BLaER1 treated with 17β-estradiol and CSF1 and Interleukin-3, amounts not matched to agents 10 nM and 100 nM (cell line): ENCODE measurements around the gene LGR4.

ENCODE experiments used
- H3K27ac ChIP-seq, 11 experiments: shearing (Covaris generic); formaldehyde crosslinking; 2 replicates each; pipeline ENCODE4 v1.8.1; 2022
- H3K27me3 ChIP-seq, 11 experiments: shearing (Covaris generic); formaldehyde crosslinking; 2 replicates each; pipeline ENCODE4 v1.8.1; 2022
- H3K36me3 ChIP-seq, 11 experiments: shearing (Covaris generic); formaldehyde crosslinking; 2 replicates each; pipeline ENCODE4 v1.8.1; 2022
- H3K4me1 ChIP-seq, 10 experiments: shearing (Covaris generic); formaldehyde crosslinking; 2 replicates each; pipeline ENCODE4 v1.8.1; 2022
- H3K4me2 ChIP-seq, 11 experiments: shearing (Covaris generic); formaldehyde crosslinking; 2 replicates each; pipeline ENCODE4 v1.8.1; 2022
- H3K4me3 ChIP-seq, 10 experiments: shearing (Covaris generic); formaldehyde crosslinking; 2 replicates each; pipeline ENCODE4 v1.8.1; 2022
- H3K9ac ChIP-seq, 11 experiments: shearing (Covaris generic); formaldehyde crosslinking; 2 replicates each; pipeline ENCODE4 v1.8.1; 2022
- H3K9me3 ChIP-seq, 11 experiments: shearing (Covaris generic); formaldehyde crosslinking; replicated peaks in 1 of 11; 2 replicates each; pipeline ENCODE4 v1.8.1; 2022
- H4K20me1 ChIP-seq, 11 experiments: shearing (Covaris generic); formaldehyde crosslinking; 2 replicates each; pipeline ENCODE4 v1.8.1; 2022
- Cebpa-rat ChIP-seq, 11 experiments: shearing (Covaris generic); IDR thresholded peaks; 2 replicates each; pipeline ENCODE4 v1.8.1; 2022

Gene LGR4

DNA sequence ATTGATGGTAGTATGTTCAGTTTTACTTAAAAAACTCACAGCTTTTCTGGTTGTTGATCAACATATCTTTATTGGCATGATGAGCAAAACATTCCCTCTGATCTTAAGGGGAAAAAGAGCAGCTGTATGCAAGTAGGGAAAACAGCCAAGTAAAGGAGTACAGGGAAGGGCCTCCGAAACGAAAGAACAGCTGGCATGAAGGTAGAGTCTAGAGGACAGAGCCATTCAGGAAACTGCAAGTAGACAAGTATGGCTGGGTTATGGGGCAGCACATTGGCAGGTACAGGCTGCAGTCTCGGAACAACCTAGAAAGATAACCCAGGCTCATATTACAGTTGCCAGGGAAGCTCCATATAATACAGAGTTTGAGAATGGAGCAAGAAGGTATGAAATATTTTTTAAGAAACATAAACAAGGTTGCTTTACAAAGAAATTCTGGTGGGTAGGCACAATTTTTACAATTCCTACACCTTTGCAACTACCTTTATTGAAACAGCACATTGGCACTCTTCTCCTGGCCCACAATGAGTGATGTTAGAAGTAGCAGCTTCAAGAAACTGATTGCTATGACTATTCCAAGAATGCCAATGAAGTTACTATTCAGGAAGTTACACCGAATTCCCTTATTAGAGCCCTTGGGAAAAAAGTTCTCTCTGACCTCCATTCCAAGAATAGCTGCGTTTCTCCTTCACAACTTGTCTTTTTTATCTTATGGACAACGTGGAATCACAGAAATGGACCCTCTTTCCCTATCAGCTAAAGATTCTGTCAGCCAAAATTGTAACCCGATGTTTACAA is 45.2 kb downstream of the LGR4 start:
- peaks cover 9 to 72% (median 41%) of the 10 kb centered on the region in 10 experiments; a peak in 19 of 20 replicates for H3K4me1 ChIP-seq

DNA sequence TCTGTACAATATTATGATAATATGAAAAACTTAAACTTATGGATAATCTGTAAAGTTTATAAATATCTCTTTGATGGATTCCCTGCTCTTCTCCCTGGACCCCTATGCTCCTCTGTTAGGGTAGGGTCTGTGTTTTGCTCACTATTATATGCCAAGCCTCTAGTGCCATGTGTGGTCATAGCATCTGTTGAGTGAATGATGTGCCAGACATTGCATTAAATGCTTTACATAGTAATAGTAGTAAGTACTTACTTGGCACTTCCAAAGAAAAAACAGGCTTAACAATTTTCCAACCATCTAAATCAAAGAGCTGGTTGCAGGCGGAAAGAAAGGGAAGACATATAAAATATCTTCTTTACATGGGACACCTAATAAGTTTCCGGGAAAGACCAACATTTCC is 46.8 kb downstream of the LGR4 start:
- peaks cover 9 to 75% (median 41%) of the 10 kb centered on the region in 10 experiments; a peak in 19 of 20 replicates for H3K4me1 ChIP-seq
- no peaks in the 10 kb centered on the region for H3K27me3 ChIP-seq
- TF ChIP-seq Cebpa-rat (IDR thresholded peaks at IDR 0.05): no peak
- H3K27ac ChIP-seq: peak overlapping the region in 7 of 11 experiments; percentile 16 to 60 (median 42); a peak in 12 of 22 replicates
- H3K36me3 ChIP-seq: no peaks in the 10 kb centered on the region; a peak in 2 of 22 replicates
- no peak overlapping the region for H3K4me3 ChIP-seq
- H4K20me1 ChIP-seq: no peaks in the 10 kb centered on the region
- H3K9me3 ChIP-seq: 0 out of 22 replicates have a peak, but pooled peaks cover 0 to 5% (median 0%) of the 10 kb centered on the region in 11 experiments
- H3K9ac ChIP-seq: no peak overlapping the region
- H3K4me2 ChIP-seq: peak overlapping the region; percentile 8 to 78 (median 64); a peak in 17 of 22 replicates

More for the DNA sequence above, 45.2 kb downstream of the LGR4 start:
- Histone ChIP-seq H3K27ac (peak overlapping the region in 4 of 11 experiments; percentile 7 to 60 (median 42); a peak in 4 of 22 replicates), H3K4me3 (no peak overlapping the region), H4K20me1 (no peaks in the 10 kb centered on the region), H3K9me3 (0 out of 22 replicates have a peak, but pooled peaks cover 0 to 5% (median 0%) of the 10 kb centered on the region in 11 experiments), H3K9ac (no peak overlapping the region), H3K4me2 (peak overlapping the region in 5 of 11 experiments; percentile 63 to 78 (median 70); a peak in 8 of 22 replicates), H3K36me3 (no peaks in the 10 kb centered on the region; a peak in 2 of 22 replicates), H3K27me3 (no peaks in the 10 kb centered on the region)
- TF ChIP-seq Cebpa-rat (IDR thresholded peaks at IDR 0.05): no peak

- Histone ChIP-seq H3K4me1 (peaks cover 9 to 59% (median 31%) of the 10 kb centered on the region in 10 experiments; a peak in 19 of 20 replicates), H3K27me3 (no peaks in the 10 kb centered on the region), H3K4me3 (no peak overlapping the region), H3K27ac (peak overlapping the region in 7 of 11 experiments; percentile 13 to 49 (median 44); a peak in 11 of 22 replicates), H3K4me2 (peak overlapping the region in 7 of 11 experiments; percentile 14 to 61 (median 33); a peak in 12 of 22 replicates), H3K9me3 (0 out of 22 replicates have a peak, but pooled peaks cover 0 to 5% (median 0%) of the 10 kb centered on the region in 11 experiments), H3K36me3 (no peaks in the 10 kb centered on the region), H4K20me1 (no peaks in the 10 kb centered on the region), H3K9ac (no peak overlapping the region)
- peak in 8 of 11 experiments; percentile 43 to 78 (median 58); a peak in 8 of 22 replicates for TF ChIP-seq Cebpa-rat (IDR thresholded peaks at IDR 0.05)
These were observed 49.5 kb downstream of the LGR4 start for GRCh38 chr11:27423125-27423524.

GRCh38 chr11:27421819-27422494 is 50.6 kb downstream of the LGR4 start:
- Histone ChIP-seq H3K27me3 (no peaks in the 10 kb centered on the region), H3K4me3 (no peak overlapping the region), H3K36me3 (no peaks in the 10 kb centered on the region), H3K4me2 (peak overlapping the region in 2 of 11 experiments; percentile 33 to 61; a peak in 1 of 22 replicates), H4K20me1 (no peaks in the 10 kb centered on the region), H3K9ac (no peak overlapping the region), H3K4me1 (peaks cover 9 to 48% (median 25%) of the 10 kb centered on the region in 10 experiments; a peak in 19 of 20 replicates), H3K9me3 (no peaks in the 10 kb centered on the region), H3K27ac (peak overlapping the region in 6 of 11 experiments; percentile 19 to 45 (median 40); a peak in 6 of 22 replicates)
- no peak for TF ChIP-seq Cebpa-rat (IDR thresholded peaks at IDR 0.05)

DNA sequence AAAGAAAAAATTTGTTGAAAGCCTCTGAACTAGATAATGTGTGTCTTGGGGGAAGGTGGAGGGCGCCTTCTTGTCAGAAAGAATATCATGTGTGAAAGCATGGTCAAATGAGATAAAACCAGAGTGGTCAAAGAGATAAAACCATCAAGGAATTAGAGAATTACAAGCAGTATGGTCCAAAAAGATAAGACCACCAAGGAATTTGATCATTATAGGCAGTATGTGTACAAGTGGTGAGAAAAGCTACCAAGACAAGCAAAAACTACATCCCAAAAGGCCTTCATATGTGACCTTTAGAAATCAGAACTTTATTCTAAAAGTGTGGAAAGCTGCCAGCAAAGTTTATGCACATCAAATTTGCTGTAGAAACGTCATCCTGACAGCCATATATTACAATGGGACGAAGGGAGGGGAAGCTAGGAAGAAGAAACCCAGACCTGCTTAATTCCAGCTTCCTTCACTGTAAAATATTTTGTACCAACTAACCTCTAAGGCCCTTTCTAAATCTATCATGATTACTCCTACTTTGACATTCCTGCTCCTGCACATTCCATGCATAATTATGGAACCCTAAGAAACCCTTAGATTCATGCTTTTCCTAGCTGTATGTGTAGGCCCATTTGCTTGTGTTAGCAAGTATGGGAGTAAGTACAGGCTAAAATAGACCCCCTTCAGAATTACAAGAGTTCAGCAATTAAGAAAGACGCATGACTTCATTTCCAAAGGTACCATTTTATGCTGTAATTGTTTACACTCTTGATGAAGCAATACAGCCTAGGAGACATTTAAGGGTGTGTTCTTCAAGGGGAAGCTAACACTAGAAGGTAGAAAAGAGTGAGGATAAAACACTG is 51.6 kb downstream of the LGR4 start:
- Histone ChIP-seq H3K4me1 (peaks cover 1 to 38% (median 15%) of the 10 kb centered on the region in 10 experiments; a peak in 17 of 20 replicates), H3K27ac (peak overlapping the region in 1 of 11 experiments; percentile 8; a peak in 1 of 22 replicates), H3K4me2 (no peak overlapping the region)

DNA sequence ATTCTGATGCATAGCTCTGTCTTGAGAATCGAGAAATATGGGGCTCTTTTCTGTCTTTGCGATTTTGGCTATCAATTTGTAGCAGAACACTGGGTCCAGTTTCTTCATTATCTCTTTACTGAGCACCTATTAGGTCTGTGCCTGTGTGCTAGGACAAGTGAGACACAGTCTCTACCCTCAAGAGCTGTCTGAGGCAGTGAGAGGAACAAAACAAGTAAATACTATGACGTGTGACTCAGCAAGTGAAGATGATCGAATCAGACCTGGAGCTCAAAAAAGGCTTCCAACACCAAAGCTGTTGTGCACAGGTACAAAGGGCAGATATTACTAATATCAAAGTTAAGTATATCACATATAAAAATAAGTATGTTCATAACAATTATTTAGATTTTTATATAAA is 52.4 kb downstream of the LGR4 start:
- no peak overlapping the region for H3K4me3 ChIP-seq
- no peak for TF ChIP-seq Cebpa-rat (IDR thresholded peaks at IDR 0.05)
- no peaks in the 10 kb centered on the region for H4K20me1 ChIP-seq
- H3K9ac ChIP-seq: no peak overlapping the region
- peaks cover 0 to 30% (median 8%) of the 10 kb centered on the region in 10 experiments; a peak in 11 of 20 replicates for H3K4me1 ChIP-seq
- H3K27ac ChIP-seq: no peak overlapping the region
- H3K36me3 ChIP-seq: no peaks in the 10 kb centered on the region
- no peaks in the 10 kb centered on the region for H3K9me3 ChIP-seq
- H3K27me3 ChIP-seq: no peaks in the 10 kb centered on the region
- no peak overlapping the region; a peak in 1 of 22 replicates for H3K4me2 ChIP-seq

More for the DNA sequence above, 51.6 kb downstream of the LGR4 start:
- H3K4me3 ChIP-seq: no peak overlapping the region
- TF ChIP-seq Cebpa-rat (IDR thresholded peaks at IDR 0.05): no peak
- no peaks in the 10 kb centered on the region for H4K20me1 ChIP-seq
- H3K9ac ChIP-seq: no peak overlapping the region
- no peaks in the 10 kb centered on the region for H3K9me3 ChIP-seq
- H3K27me3 ChIP-seq: no peaks in the 10 kb centered on the region
- H3K36me3 ChIP-seq: no peaks in the 10 kb centered on the region

- no peaks in the 10 kb centered on the region for H3K27me3 ChIP-seq
- no peaks in the 10 kb centered on the region for H3K9me3 ChIP-seq
- H3K4me3 ChIP-seq: no peak overlapping the region
- TF ChIP-seq Cebpa-rat (IDR thresholded peaks at IDR 0.05): no peak
- H3K9ac ChIP-seq: no peak overlapping the region
- no peaks in the 10 kb centered on the region for H3K36me3 ChIP-seq
- H3K4me2 ChIP-seq: no peak overlapping the region
- H3K4me1 ChIP-seq: peaks cover 0 to 13% (median 7%) of the 10 kb centered on the region in 10 experiments; a peak in 11 of 20 replicates
- H4K20me1 ChIP-seq: no peaks in the 10 kb centered on the region
- no peak overlapping the region for H3K27ac ChIP-seq
These were observed 54.2 kb downstream of the LGR4 start for GRCh38 chr11:27418356-27418755.

DNA sequence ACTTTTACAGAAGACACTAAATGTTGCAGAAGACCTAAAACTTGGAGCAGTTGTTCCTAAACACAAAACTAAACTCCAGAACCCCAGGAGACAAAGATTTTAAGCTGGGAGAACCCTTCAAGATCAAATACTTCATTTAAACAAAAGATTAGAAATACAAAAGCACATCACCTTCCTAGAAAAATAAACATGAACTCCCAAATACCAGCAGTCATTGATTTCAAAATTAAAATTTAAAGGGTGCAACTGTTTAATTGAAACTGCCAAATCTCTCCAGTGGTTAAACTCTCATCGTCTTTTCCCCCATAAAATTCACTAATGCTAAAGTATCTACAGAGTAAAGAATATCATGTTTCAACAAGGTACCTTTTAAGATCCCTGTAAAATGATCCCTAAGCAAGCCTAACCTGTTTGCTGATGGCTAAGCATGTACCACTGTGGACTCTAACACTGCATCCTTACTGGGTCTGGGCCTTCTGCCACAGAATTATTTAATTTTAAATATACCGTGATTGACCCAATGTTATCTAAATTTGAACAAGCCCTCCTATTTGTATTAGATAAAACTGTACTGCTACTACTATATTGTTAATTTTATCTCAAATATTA is 55.9 kb downstream of the LGR4 start:
- H4K20me1 ChIP-seq: no peaks in the 10 kb centered on the region
- H3K4me2 ChIP-seq: no peak overlapping the region
- H3K9ac ChIP-seq: no peak overlapping the region
- no peaks in the 10 kb centered on the region for H3K36me3 ChIP-seq
- TF ChIP-seq Cebpa-rat (IDR thresholded peaks at IDR 0.05): no peak
- no peaks in the 10 kb centered on the region for H3K9me3 ChIP-seq
- H3K4me1 ChIP-seq: no peaks in the 10 kb centered on the region
- H3K27me3 ChIP-seq: no peaks in the 10 kb centered on the region
- no peak overlapping the region for H3K27ac ChIP-seq
- no peak overlapping the region for H3K4me3 ChIP-seq
